ENCODE measurements around the gene PLPP7. TPM values are rescaled to one million over a fixed set of nuclear protein-coding genes. Genes with fewer than 3 reads are reported as not detected.

The PLPP7 gene
- total RNA-seq, 1 experiment from 2014 or later, result not detected

- no peaks in the 10 kb centered on the region for H3K36me3 ChIP-seq (ENCODE audit: low read depth)
- no peaks in the 10 kb centered on the region for H3K27me3 ChIP-seq (ENCODE audit: insufficient read depth, low read depth)
- no peak overlapping the region for H3K4me3 ChIP-seq
- BruUV-seq (replicated peaks), result no TSS peak
- H3K9me3 ChIP-seq (ENCODE audit: insufficient read depth, low read depth), result no peaks in the 10 kb centered on the region
- intact Hi-C loops (cut with micrococcal nuclease; ENCODE audit: unreplicated experiment), result no loop called here
- no peaks in the 10 kb centered on the region for H3K9me2 ChIP-seq (ENCODE audit: insufficient read depth)
- CTCF ChIA-PET, result interaction anchor here (0.9 kb wide), 1 partner anchor 32 kb away, joined by 3 read pairs; no protein-coding TSS in a partner anchor
- H3K4me1 ChIP-seq (replicated peaks; ENCODE audit: insufficient read depth), result peaks cover 15% of the 10 kb centered on the region
- H3K4me2 ChIP-seq, result peak overlapping the region; percentile 21; the same call in 1 of the 2 replicates
- H3K27ac ChIP-seq, result no peak overlapping the region
- H2AFZ ChIP-seq, result no peak overlapping the region
- TF ChIP-seq EZH2 (IDR thresholded peaks at IDR 0.05; ENCODE audit: low read depth), result no peak
- no peak for TF ChIP-seq CTCF (conservative IDR thresholded peaks at IDR 0.05)
- POLR2A ChIA-PET (ENCODE audit: unreplicated experiment), result interaction anchor here (0.5 to 0.6 kb wide), 2 partner anchors 80 to 177 kb away, joined by 3 to 7 read pairs; no protein-coding TSS in a partner anchor
- DNase-seq, result peak; percentile 61 to 85
- no peaks in the 10 kb centered on the region for H4K20me1 ChIP-seq (ENCODE audit: insufficient read depth)
- no peaks in the 10 kb centered on the region for H3K79me2 ChIP-seq (ENCODE audit: low read depth)
- H3F3A ChIP-seq (ENCODE audit: insufficient read depth, low read depth), result peaks cover 18% of the 10 kb centered on the region; the same call in 1 of the 2 replicates
These were observed 15.3 kb downstream of the PLPP7 start for GRCh38 chr9:131304676-131305355.

- no peaks in the 10 kb centered on the region for H3K9me3 ChIP-seq (ENCODE audit: insufficient read depth, low read depth)
- intact Hi-C loops (cut with micrococcal nuclease; ENCODE audit: unreplicated experiment), result no loop called here
- H3K27ac ChIP-seq, result no peak overlapping the region
These were observed 17.0 kb downstream of the PLPP7 start for GRCh38 chr9:131306397-131307004.

GRCh38 chr9:131307974-131308373, 18.5 kb downstream of the PLPP7 start:
- no peaks in the 10 kb centered on the region for H3K79me2 ChIP-seq (ENCODE audit: low read depth)
- BruUV-seq (replicated peaks), result no TSS peak
- H3K4me2 ChIP-seq, result no peak overlapping the region
- no peaks in the 10 kb centered on the region for H3K27me3 ChIP-seq (ENCODE audit: insufficient read depth, low read depth)
- H3K4me1 ChIP-seq (replicated peaks; ENCODE audit: insufficient read depth), result peaks cover 24% of the 10 kb centered on the region
- no peaks in the 10 kb centered on the region for H4K20me1 ChIP-seq (ENCODE audit: insufficient read depth)
- intact Hi-C loops (cut with micrococcal nuclease; ENCODE audit: unreplicated experiment), result no loop called here
- H3K9me3 ChIP-seq (ENCODE audit: insufficient read depth, low read depth), result no peaks in the 10 kb centered on the region
- no peaks in the 10 kb centered on the region for H3K9me2 ChIP-seq (ENCODE audit: insufficient read depth)
- H2AFZ ChIP-seq, result no peak overlapping the region
- no peak overlapping the region for H3K27ac ChIP-seq
- no peak for DNase-seq
- H3F3A ChIP-seq (ENCODE audit: insufficient read depth, low read depth), result peaks cover 29% of the 10 kb centered on the region; the same call in 1 of the 2 replicates
- TF ChIP-seq EZH2 (IDR thresholded peaks at IDR 0.05; ENCODE audit: low read depth), result no peak
- ChIA-PET POLR2A (ENCODE audit: unreplicated experiment) (no interaction called here), CTCF (interaction anchor here (0.5 to 0.7 kb wide), 2 partner anchors 368 to 439 kb away, joined by 5 to 6 read pairs; no protein-coding TSS in a partner anchor)
- no peak overlapping the region for H3K4me3 ChIP-seq
- no peaks in the 10 kb centered on the region for H3K36me3 ChIP-seq (ENCODE audit: low read depth)

More at GRCh38 chr9:131306397-131307004, 17.0 kb downstream of the PLPP7 start:
- Histone ChIP-seq H3K4me2 (no peak overlapping the region), H3F3A (ENCODE audit: insufficient read depth, low read depth) (peaks cover 18% of the 10 kb centered on the region; the same call in 1 of the 2 replicates), H3K79me2 (ENCODE audit: low read depth) (no peaks in the 10 kb centered on the region), H3K9me2 (ENCODE audit: insufficient read depth) (no peaks in the 10 kb centered on the region), H3K27me3 (ENCODE audit: insufficient read depth, low read depth) (no peaks in the 10 kb centered on the region), H3K4me3 (no peak overlapping the region), H4K20me1 (ENCODE audit: insufficient read depth) (no peaks in the 10 kb centered on the region), H3K4me1 (replicated peaks; ENCODE audit: insufficient read depth) (peaks cover 15% of the 10 kb centered on the region), H2AFZ (no peak overlapping the region), H3K36me3 (ENCODE audit: low read depth) (no peaks in the 10 kb centered on the region)
- POLR2A ChIA-PET (ENCODE audit: unreplicated experiment), result no interaction called here
- TF ChIP-seq CTCF (conservative IDR thresholded peaks at IDR 0.05) (no peak), EZH2 (IDR thresholded peaks at IDR 0.05; ENCODE audit: low read depth) (no peak)
- no peak for DNase-seq
- no TSS peak for BruUV-seq (replicated peaks)
- CTCF ChIA-PET, result no interaction called here
